NCI-H345 (cell line): ENCODE measurements around the gene KCNQ1.

Experiments used
- DNase-seq: peaks from one replicate; lab custom pipeline; 2025; lab: John Stamatoyannopoulos, UW

KCNQ1 gene

DNA sequence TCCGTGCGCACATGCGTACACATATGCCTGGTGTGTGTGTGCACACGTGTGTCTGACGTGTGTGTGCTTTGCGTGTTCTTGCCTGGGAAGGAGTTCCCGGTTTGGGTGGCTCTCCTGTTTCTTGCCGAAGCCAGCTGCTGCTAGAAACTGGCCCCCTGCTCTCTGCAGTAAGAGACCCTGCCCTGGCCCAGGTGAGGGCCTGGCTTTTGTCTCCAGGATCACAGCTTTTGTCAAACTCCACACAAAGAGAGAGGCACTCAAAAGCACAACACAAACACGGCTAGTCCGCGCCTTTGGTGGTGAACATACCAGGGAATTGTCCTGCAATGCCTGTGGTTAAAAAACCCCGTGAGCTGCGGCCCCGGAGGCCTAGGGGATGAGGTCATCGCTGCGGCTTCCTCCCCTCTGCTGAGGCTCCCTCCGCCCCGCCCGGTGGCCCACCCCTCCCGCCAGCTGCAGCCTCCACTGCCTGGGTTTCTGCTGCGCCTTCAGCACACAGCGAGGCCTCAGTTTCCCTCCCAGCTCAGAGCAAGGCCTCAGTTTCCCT lies 88.9 kb downstream of the KCNQ1 start:
- DNase-seq, result no peak

DNA sequence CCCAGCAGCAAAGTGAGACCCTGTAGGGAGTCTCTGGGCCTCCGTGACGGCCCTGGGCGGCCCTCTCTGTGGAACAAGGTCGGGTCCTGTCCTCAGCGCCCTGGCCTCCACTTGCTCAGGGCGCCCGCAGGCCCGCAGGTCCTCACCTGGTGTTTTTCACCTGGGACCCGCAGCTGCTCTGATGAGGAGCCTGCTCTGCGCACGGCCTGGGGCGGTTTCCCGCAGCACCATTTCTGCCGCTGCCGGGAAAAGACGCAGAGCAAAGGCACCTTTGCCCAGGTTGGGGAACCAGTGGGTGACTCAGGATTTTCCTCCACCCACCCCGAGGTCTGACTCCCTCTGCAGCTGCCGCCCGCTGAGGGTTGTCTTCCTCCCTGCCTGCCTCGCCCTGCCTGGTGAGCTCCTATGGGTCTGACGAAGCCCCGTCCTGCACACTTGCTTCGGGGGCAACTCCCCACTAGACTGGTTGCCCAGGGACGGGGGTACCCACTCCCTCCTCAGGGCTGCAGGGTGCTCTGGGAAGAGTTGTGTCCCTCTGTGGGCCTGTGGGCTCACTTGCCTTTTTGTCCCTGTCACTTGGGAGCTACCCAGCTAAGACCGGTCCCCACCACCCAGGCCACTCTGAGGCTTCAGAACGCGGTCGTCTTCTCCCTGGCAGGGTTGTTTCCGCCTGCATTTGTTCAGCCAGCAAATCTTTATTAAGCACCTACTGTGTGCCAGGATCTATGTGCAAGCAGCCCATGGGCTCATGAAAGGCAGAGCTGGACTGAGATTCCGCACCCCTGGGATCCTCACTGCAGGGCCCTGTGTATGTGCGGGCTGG lies 89.5 kb downstream of the KCNQ1 start:
- no peak for DNase-seq

DNA sequence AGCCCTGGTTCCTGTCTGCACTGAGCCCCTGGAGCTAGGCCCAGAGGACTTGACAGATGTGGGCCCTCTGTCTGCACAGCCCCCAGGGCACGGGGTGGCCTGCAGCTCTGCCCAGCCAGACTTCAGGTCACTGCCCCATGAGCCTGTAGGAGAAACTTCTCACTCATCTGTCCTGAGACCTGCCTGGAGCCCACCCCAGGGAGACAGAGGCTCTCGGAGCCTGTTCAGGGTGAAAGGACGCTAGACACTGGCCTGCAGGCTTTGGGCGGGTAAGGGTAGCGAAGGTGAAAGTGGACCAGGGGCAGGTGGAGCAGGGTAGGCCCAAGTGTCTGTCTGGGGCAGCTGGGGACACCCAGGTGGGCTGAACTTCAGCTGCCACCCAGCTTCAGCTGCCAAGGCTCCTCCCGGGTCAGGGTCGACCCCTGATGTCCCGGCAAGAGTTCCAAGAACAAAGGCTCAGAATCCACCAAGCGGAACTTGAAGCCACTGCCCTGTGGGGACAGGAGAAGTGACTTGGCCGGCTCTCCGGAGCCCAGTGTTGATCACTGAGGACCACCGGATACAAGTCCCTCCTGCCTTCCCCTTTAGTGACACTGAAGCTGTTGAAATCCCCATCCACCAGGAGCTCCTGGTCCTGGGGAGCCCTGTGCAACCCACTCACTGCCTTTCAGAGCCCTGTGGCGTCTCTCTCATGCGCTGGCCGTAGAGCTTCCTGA lies 90.3 kb downstream of the KCNQ1 start:
- DNase-seq, result no peak

DNA sequence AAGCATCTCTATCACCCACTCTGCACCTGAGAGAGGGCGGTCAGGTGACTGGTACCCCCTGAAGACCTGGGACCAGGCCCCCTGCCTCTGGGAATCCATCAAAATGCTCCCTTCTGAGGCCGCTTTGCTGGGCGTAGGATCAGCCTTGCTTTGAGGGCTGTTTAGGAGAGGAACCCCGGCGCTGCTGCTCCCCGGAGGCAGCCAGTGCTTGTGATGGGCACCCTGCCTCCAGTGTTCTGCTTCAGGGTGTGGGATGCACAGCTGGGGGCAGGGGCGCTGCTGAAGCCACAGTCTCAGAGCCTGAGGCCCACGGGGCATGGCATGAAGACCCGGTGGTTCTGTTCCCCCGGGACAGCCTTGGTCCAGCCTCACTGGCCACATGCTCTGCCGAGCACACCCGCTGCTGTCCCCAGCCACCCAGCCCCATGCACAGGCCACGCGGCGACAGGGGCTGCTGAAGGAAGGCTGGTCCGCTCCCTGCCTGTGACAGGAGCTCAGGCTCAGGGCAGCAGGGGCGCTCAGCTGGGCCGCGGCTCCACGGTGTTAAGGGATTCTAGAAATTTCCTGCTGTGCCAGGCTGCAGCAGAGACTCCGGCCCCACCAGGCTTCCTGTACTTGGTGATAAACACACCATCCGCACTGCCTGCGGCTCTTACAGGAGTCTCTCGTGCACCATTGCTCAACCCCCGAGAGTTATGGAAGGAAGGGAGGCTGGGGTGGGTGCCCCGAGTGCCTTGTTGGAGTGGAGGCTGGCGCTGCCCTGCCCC lies 91.0 kb downstream of the KCNQ1 start:
- no peak for DNase-seq

DNA sequence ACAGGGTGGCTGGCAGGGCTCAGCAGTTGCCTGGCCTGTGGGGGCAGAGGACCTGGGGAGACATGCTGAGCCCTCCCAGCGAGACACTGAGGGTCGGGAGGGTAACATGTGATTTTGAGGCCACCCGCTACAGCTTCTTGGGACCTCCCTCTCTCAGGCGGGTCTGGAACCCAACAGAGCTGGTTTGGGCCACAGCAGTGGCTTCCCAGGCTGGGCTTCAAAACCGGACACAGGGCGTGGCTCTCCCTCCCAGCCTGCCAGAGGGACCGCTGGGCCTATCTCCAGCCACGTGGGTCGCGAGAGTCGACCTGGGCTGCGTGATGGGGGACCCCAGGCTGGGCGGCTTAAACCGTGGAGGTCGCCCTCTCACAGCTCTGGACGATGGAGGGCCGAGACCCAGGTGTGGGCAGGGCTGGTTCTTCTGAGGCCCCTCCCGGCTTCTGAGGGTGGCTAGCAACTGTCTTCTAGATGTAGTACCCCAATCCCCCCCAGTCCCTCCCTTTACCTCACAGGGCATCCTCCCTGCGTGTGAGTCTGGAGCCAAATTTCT lies 91.7 kb downstream of the KCNQ1 start:
- DNase-seq, result no peak

DNA sequence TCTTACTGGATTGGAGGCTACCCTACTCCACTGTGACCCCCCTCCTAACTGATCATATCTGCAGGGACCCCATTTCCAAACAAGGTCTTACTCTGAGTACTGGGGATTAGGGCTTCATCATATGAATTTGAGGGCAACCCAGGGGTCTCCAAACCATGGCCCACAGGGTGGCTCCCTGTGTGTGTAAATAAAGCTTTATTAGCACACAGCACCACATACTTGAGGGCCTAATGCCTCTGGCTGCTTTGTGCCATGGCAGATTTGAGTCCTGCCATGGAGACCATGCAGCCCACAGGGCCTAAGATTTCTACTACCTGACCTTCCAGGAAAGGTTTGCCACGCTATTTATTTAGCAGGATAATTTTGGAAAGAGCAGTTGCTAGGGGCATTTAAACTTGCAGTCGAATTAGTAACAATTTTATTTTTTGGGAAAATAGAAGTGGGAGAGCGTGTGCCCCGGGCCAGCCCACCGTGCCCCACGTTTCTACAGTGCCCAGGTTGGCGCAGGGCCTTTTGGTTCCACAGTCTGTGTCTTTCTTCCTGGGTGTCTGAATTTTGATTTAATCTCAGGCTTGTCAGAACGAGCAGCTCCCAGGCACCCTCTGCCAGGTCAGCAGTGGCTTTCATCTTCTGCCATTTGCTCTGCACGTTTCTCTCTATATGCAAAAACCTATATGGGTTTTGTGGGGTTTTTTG lies 92.3 kb downstream of the KCNQ1 start:
- no peak for DNase-seq

DNA sequence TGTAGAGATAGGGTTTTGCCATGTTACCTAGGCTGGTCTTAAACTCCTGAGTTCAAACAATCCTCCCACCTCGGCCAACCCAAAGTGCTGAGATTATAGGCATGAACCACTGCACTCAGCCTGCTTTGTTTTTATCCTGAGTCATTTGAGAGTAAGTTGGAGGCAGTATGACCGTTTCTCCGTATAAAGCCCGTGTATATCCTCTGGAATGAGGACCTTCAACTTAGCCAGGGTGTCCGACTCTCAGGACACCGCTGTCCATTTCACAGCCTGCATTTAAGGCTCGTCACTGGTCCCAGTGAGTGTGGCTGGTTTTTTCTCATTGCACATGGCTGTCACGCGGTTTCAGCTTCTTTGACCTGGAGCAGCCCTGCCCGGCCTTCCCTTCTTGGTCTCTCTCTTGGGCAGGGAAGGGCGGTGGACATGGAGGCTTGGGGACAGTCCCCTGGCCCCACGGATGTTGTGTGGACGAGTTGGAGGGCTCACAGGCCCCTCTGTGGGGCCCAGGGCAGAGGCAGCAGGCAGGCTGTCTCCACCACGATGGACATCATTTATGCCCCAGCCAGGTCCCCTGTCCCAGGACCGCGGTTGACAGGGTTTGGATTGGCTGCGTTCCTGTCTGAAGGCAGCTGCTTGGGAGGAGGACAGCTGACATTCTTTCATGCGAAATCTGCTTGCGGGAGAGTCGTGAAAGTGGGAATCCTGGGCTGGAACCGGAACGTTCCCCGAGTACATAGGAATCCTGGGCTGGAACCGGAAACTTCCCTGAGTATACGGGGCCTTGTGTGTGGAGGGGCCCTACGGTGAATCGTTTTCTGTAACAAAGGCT lies 93.3 kb downstream of the KCNQ1 start:
- no peak for DNase-seq

DNA sequence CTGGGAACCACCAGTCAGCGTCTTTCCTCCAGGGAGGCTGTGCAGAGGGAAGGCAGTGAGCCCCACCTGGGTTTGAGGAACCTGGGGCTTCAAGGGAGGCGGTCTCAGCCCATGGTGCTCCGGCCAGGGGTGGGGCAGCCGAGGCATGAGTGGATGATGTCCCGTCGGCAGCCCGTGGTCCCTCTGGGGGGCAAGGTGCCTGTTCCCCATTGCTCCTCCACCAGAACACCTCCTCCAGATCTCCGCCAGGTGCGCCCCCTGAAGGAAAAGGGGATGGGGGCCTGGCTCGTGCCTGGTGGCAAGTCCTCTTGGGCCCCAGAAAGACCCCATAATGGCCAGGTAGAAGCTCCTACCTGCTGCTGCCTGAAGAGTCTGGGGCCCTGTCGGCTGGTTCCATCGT lies 94.1 kb downstream of the KCNQ1 start:
- DNase-seq, result no peak

DNA sequence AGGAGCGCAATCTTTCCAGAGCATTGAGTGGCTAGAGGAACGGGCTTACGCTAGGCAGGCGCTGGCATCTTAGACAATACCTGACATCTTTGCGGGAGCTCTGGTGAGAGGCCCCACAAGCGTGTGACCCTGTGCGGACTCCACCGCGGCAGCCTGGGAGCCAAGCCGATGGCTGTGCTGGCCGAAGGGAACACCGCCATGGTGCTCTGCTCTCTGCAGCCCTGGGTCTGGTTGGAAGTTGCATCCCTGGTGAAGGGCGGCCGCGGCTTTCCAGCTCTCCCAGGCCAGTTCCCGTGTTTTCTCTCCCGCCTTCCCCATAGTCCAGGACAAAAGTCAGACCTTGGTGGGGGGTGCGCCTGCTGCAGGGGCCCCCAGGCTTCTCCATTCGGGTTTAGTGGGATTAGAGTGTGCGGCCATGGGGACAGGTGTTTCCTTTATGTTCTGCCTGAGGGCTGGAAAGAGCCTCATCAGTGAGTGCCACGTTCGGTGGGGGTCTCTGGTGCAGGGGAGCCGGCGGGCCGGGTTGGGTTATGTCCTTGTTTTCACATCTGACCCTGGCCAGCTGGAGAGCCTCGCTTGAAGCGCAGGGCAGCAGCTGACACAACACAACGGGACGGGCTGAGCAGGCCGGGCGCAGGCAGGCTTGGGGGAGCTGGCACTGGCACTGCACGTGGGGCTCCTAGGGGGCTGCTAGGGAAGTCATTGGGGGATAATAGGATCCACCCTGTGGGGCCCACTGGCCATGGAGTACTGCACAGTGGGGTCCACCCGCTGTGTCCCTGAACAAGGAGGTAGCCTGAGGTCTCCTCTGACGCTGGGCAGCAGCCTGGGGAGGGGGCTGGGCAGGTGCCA lies 94.8 kb downstream of the KCNQ1 start:
- DNase-seq, result no peak

DNA sequence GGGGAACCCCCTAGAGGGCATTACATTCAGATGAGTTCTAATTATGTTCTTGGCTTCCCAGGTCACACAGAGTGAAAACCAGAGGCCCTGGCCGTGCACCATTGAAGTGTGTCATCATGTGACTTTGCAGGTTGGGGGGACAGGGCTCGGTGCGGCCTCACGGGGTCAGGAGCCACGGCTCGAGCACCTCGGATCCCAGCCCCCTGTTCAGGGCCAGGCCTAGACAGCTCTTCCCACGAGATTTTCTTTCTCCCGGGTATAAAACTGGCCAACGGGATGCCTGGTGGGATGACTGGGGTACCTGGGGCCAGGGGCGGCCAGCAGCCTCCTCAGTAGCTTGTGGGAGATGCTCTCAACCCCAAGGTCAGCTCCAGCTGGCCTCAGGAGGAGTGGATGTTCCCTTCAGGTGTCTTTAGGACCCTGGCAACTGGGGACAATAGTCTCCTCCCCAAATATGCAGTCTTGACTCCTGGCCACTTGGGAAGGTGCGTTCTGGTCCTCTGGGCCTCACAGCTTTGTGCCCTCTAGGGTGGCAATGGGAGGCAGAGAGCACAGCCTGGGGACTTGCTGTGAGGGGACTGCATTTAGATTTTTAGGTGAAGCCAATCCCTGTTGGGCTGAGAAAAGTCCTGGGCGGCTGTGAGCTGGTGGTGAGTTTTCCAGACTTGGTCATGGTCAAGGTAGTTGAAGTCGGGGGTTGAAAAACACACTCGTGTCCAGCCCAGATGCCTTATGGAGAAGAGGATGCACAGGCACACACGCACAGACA lies 95.6 kb downstream of the KCNQ1 start:
- DNase-seq, result no peak

DNA sequence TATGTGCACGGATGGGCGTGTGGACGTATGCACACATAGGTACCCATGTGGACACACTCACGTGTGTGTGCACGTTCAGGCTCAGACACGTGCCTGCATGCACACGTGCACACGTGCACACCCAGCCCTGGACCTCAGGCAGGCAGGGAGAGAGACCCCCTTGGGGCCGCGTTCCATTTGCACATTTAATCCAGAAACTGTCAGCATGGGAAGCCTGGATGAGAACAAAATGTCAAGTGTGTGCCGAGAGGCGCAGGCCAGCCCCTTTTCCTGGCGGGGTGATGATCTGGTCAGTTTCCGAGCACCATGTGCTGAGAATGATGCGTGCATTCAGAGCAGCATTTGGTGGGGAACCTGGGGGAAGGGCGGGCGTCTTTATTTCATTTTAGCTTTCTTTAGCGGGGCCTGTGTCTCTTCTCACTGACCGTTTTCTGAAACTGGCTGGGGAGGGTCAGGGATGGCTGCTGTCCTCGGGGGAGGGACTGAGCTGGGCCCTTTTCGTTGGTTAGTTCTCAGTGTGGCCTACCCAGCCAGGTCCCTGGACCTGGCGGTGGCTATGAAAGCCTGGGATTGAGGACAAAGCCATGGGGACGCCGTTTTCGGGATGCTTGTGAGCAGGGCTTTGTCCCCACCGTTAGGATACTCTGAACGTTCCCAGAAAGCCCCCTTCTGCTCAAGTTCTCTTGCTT lies 96.3 kb downstream of the KCNQ1 start:
- DNase-seq, result no peak

DNA sequence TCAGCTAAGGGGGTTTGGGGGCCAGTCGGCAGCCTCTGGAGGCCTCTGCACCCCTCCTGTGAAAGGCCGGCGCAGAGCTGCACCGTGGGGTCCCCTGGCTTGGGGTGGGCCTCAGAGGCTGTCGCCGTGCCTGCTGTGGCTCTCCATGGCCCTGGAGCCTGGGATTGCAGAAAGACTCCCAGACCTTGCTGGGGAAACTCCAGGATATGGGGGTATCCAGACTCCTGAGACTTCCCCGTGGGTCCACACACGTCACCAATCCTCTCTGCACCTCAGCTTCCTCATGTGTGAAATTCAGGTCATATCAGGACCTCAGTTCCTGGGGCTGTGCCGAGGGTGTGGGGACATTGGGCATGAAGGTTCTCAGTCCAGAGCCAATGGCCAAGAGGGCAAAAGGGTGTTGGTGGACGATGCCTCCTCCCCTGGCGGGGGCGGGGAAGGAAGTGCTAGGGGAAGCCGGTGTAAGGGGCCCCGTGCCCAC lies 97.1 kb downstream of the KCNQ1 start:
- no peak for DNase-seq

DNA sequence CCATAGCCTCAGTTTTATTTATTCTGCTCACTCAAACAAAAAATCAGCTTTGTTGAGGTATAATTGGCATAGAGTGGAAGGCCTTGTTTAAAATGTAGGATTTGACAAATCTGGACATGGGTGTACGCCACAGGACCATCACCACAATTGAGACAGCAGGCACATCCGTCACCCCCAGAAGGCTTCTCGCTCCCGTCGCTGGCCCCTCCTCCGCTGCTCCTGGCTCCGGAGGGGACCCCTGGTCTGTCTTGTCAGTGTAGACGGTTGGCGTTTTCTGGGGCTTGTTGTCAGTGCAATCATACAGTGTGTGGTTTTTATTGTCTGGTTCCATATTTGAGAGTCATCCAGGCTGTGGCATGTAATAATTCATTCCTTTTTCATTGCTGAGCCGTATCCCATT lies 97.6 kb downstream of the KCNQ1 start:
- no peak for DNase-seq

DNA sequence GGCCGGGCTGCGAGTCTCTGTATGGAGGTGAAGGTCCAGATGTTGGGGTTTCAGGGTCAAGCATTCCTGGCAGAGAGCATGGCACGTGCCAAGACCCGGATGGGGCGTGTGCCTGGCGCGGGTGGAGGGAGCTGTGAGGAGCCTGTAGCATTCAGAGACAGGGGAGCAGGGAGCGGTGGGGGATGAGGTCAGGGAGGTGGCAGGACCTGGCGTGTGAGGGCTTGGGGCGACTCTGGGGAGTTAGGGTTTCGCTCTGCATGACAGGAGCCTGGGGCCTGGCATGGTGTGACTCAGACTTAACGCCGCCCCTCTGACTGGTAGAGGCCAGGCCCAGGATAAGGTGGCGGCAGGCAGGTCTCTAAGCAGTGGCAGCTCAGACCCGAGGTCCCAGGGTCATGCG lies 103.0 kb downstream of the KCNQ1 start:
- DNase-seq, result no peak

DNA sequence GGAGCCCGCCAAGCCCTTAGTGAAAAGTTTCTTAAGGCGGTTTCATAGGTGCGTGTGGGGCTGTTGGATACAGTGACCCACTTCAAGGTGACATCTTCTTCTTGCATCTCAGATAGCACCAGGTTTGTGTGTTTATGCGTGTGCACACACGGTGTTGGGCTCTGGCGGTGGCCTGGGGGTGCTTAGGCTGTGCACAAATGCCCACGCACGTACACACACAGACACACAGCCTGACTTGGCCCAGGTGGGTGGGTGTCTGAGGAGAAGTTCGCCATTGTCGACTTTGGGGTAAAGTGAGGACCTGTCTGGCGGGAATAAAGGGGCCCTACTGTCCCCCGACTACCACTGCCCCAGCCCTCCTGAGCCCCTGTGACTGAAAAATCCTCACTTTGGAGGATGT lies 103.8 kb downstream of the KCNQ1 start:
- no peak for DNase-seq

DNA sequence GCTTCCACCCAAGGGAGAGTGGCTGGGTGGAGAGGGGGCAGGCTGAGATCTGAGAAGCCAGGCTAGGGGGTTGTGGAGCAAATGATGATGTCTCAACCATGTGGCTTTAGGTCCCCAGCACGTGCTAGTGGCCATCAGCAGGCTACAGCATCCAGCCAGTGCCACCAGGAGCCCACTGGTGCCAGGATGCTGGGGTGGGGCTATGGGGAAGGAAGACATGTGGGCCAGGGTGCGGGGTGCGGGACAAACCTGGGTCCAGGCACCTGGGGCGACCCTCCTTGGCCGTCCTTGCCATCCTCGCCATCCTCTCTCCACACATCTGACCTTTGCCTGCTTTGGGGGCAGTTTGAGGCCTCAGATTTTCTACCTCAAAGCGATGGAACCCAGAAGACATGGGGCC lies 104.3 kb downstream of the KCNQ1 start:
- DNase-seq, result no peak

DNA sequence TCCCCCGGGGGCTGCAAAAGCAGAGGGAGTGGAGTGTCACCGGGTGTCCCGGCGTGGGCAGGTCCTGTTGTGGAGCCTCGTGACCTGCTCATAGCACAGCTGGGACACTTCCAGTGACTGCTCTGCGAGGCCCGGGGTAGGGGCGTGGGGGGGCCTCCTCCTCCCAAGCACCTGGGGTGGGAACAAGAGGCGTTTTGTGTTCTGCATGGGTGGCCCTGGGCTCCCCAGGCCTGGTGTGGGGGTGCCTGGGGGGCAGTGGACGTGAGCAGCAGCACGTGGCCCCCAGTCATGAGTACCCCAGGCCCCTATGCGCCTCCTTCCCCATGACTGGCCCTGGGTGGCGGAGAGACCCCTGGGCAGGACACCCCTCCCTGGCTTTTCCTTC lies 104.7 kb downstream of the KCNQ1 start:
- no peak for DNase-seq

DNA sequence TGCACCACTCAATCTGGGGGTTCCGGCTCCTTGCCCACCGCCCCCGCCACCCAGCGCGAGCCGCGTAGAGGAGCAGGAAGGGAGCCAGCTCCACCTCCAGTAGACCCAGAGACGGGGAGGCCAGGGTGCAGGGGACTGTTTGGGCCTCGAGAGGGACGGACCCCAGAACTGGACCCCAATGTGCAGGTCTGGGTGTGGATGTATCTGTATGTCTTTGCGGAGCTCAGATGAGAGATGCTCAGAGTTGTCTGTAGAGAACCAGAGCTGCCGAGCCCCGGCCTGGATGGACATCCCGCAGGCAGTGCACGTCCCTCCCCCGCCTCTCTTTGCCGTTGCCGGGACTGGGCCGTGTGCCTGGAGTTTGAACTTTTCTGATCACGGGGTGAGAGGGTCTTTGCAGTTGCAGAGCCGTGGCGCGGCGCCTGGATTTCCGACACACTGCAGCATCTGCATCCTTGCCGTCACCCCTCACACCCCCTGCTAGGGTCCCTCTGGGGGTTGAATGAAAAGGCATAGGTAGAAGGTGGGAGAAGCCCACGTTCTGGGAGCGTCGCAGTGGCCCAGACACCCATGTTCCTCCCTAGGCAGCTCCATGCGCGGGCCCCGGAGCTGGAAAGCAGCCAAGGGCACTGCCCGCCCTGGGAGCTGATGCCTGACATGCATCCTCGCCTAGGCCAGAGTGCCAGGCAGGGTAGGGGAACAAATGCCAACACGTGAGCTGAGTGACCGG lies 105.2 kb downstream of the KCNQ1 start:
- no peak for DNase-seq
